ENCODE data around the gene SGK1.
"Not testable (repeated sequence)": the region's sequence is repeated elsewhere in the genome, so short reads cannot be mapped to it uniquely, and the experiment has no call there.

- TF ChIP-seq, protein P1, sequence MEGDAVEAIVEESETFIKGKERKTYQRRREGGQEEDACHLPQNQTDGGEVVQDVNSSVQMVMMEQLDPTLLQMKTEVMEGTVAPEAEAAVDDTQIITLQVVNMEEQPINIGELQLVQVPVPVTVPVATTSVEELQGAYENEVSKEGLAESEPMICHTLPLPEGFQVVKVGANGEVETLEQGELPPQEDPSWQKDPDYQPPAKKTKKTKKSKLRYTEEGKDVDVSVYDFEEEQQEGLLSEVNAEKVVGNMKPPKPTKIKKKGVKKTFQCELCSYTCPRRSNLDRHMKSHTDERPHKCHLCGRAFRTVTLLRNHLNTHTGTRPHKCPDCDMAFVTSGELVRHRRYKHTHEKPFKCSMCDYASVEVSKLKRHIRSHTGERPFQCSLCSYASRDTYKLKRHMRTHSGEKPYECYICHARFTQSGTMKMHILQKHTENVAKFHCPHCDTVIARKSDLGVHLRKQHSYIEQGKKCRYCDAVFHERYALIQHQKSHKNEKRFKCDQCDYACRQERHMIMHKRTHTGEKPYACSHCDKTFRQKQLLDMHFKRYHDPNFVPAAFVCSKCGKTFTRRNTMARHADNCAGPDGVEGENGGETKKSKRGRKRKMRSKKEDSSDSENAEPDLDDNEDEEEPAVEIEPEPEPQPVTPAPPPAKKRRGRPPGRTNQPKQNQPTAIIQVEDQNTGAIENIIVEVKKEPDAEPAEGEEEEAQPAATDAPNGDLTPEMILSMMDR (IDR thresholded peaks at IDR 0.05; ENCODE audit: low read depth, low read length) = not testable (repeated sequence)
- TF ChIP-seq, protein P2, sequence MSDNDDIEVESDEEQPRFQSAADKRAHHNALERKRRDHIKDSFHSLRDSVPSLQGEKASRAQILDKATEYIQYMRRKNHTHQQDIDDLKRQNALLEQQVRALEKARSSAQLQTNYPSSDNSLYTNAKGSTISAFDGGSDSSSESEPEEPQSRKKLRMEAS (IDR thresholded peaks at IDR 0.05; ENCODE audit: low read depth, low read length) = not testable (repeated sequence)
These were observed 82.6 kb downstream of the SGK1 start for GRCh38 chr6:134235334-134235733.
